A673 (cell line): ENCODE measurements around the gene TTC28. TPM values are rescaled to one million over a fixed set of nuclear protein-coding genes. Genes with fewer than 3 reads are reported as not detected.

Source experiments
- BruUV-seq: library from RNA; stranded (reverse); fragments of 400-500 nt; replicated peaks from 2 replicates; lab custom pipeline; 2021; lab: Mats Ljungman, UMichigan
- CTCF ChIA-PET: fragments of 300-600 bp; sonication (Branson Sonifier 250); formaldehyde crosslinking; loops from one replicate; lab custom pipeline; 2022; ENCODE audit warnings: antibody characterized with exemption; lab: Charles Lee
- POLR2A ChIA-PET: fragments of 300-600 bp; sonication (Branson Sonifier 250); formaldehyde crosslinking; loops from one replicate; lab custom pipeline; 2022; ENCODE audit warnings: antibody characterized with exemption; ENCODE audit not compliant: low non-redundant PET; lab: Charles Lee
- DNase-seq: peaks from one replicate; pipeline ENCODE4 v3.0.0-alpha.2; 2015; ENCODE audit warnings: low spot score
- H3K27ac ChIP-seq: fragments of 200-600 bp; sonication (generic); 2 replicates; pipeline ENCODE4 v1.5.1; 2016; ENCODE audit warnings: mixed run types, low read depth, mild to moderate bottlenecking, mixed read lengths, antibody characterized with exemption, low read length; ENCODE audit not compliant: poor library complexity, severe bottlenecking
- H3K27me3 ChIP-seq: fragments of 200-600 bp; sonication (generic); replicated peaks from 2 replicates; pipeline ENCODE4 v1.6.1; 2017; ENCODE audit warnings: mixed run types, low read depth, mild to moderate bottlenecking, mixed read lengths, antibody characterized with exemption, low read length; ENCODE audit not compliant: insufficient read depth, poor library complexity
- H3K36me3 ChIP-seq: fragments of 200-600 bp; sonication (generic); 2 replicates; pipeline ENCODE4 v1.6.1; 2016; ENCODE audit warnings: mixed run types, mild to moderate bottlenecking, mixed read lengths, antibody characterized with exemption, low read length; ENCODE audit not compliant: insufficient read depth, poor library complexity, severe bottlenecking
- H3K4me1 ChIP-seq: fragments of 200-600 bp; sonication (generic); 2 replicates; pipeline ENCODE4 v1.6.1; 2017; ENCODE audit warnings: mixed run types, mild to moderate bottlenecking, mixed read lengths, antibody characterized with exemption, low read length; ENCODE audit not compliant: insufficient read depth, poor library complexity, severe bottlenecking
- H3K4me3 ChIP-seq: fragments of 200-600 bp; sonication (generic); 2 replicates; pipeline ENCODE4 v1.5.1; 2016; ENCODE audit warnings: low read depth, mixed run types, mild to moderate bottlenecking, mixed read lengths, low read length; ENCODE audit not compliant: poor library complexity, severe bottlenecking
- H3K9me3 ChIP-seq: fragments of 200-600 bp; sonication (generic); 2 replicates; pipeline ENCODE4 v1.6.1; 2016; ENCODE audit warnings: mixed run types, low read depth, mild to moderate bottlenecking, mixed read lengths, antibody characterized with exemption, low read length; ENCODE audit not compliant: poor library complexity, severe bottlenecking
- CTCF ChIP-seq: fragments of 300-800, 200-600 bp; sonication (generic); conservative IDR thresholded peaks from 2 replicates; pipeline ENCODE4 v1.5.1; 2017; ENCODE audit warnings: low read depth, mild to moderate bottlenecking, antibody characterized with exemption, low read length, moderate library complexity, mixed read lengths
- EZH2 ChIP-seq: fragments of 200-600 bp; sonication (generic); IDR thresholded peaks from 2 replicates; pipeline ENCODE4 v1.6.1; 2017; ENCODE audit warnings: borderline replicate concordance, low read depth, mild to moderate bottlenecking, mixed read lengths, antibody characterized with exemption, low read length; ENCODE audit not compliant: poor library complexity, severe bottlenecking
- intact Hi-C: fragments of 100-400 bp; cut with micrococcal nuclease; formaldehyde crosslinking; loops from one replicate; pipeline ENCODE4 v1.10.0; 2022; ENCODE audit not compliant: unreplicated experiment
- total RNA-seq: library from RNA; stranded (reverse); gene quantifications from 2 replicates; pipeline ENCODE4 v1.2.3, GENCODE V29; 2021

The TTC28 gene
- total RNA-seq, 1 experiment from 2014 or later, result 48.7 TPM

- BruUV-seq, result no TSS peak
- no peak for TF ChIP-seq CTCF
- Histone ChIP-seq H3K4me1 (peaks cover under 1% of the 10 kb centered on the region), H3K27me3 (no peaks in the 10 kb centered on the region), H3K9me3 (no peaks in the 10 kb centered on the region), H3K27ac (no peak overlapping the region), H3K36me3 (peaks cover 38% of the 10 kb centered on the region), H3K4me3 (no peak overlapping the region)
- intact Hi-C loops, result no loop called here
- POLR2A ChIA-PET, result no interaction called here
- DNase-seq, result no peak
- CTCF ChIA-PET, result no interaction called here
Measured at GRCh38 chr22:28718044-28718443, 38.4 kb upstream of the TTC28 start.

GRCh38 chr22:28716686-28717085 is 37.0 kb upstream of the TTC28 start:
- no peak for TF ChIP-seq CTCF
- no peak for TF ChIP-seq EZH2
- POLR2A ChIA-PET, result no interaction called here

GRCh38 chr22:28715611-28716010 is 36.0 kb upstream of the TTC28 start:
- intact Hi-C loops, result no loop called here
- peaks cover 25% of the 10 kb centered on the region for H3K4me1 ChIP-seq
- POLR2A ChIA-PET, result no interaction called here
- no peak for DNase-seq
- no peak overlapping the region for H3K4me3 ChIP-seq
- BruUV-seq, result no TSS peak
- H3K27ac ChIP-seq, result no peak overlapping the region
- no peaks in the 10 kb centered on the region for H3K9me3 ChIP-seq
- CTCF ChIA-PET, result no interaction called here
- H3K36me3 ChIP-seq, result peaks cover 26% of the 10 kb centered on the region
- no peak for TF ChIP-seq CTCF
- TF ChIP-seq EZH2, result no peak
- H3K27me3 ChIP-seq, result no peaks in the 10 kb centered on the region

More at GRCh38 chr22:28716686-28717085, 37.0 kb upstream of the TTC28 start:
- peaks cover 15% of the 10 kb centered on the region for H3K4me1 ChIP-seq
- no peaks in the 10 kb centered on the region for H3K9me3 ChIP-seq
- CTCF ChIA-PET, result no interaction called here
- intact Hi-C loops, result no loop called here
- no TSS peak for BruUV-seq
- peaks cover 32% of the 10 kb centered on the region for H3K36me3 ChIP-seq
- H3K27ac ChIP-seq, result no peak overlapping the region
- H3K27me3 ChIP-seq, result no peaks in the 10 kb centered on the region
- DNase-seq, result no peak
- H3K4me3 ChIP-seq, result no peak overlapping the region
